Inflammatory macrophage treated with lipopolysaccharide for 1 hour (primary cell): Measurements from ENCODE around the gene ISG20L2.

Source experiments
- DNase-seq, 2 donors: peaks; one replicate each; pipeline ENCODE4 v3.0.0-alpha.2; 2020 to 2022

ISG20L2 gene

GRCh38 chr1:156684227-156684782 is 44.3 kb downstream of the ISG20L2 start:
- DNase-seq, result no peak

GRCh38 chr1:156682166-156682890 is 46.2 kb downstream of the ISG20L2 start:
- DNase-seq, result no peak

GRCh38 chr1:156681196-156681960 is 47.2 kb downstream of the ISG20L2 start:
- no peak for DNase-seq

GRCh38 chr1:156680056-156680455 is 48.5 kb downstream of the ISG20L2 start:
- no peak for DNase-seq

GRCh38 chr1:156677616-156678596 is 50.7 kb downstream of the ISG20L2 start:
- DNase-seq, result peak; percentile 51 to 59

GRCh38 chr1:156676820-156677615 is 51.5 kb downstream of the ISG20L2 start, which contains the start of gene NES:
Gene NES, minus strand, starts transcription at chr1:156677407. Its CDS starts 143 bp downstream, at chr1:156677264.
- DNase-seq, result peak in 1 of 2 donors; percentile 17

- no peak for DNase-seq
Measured at GRCh38 chr1:156676114-156676819, 52.3 kb downstream of the ISG20L2 start.

GRCh38 chr1:156675210-156676113 is 53.1 kb downstream of the ISG20L2 start:
- no peak for DNase-seq

- DNase-seq, result peak in 1 of 2 donors; percentile 67
Measured at GRCh38 chr1:156673387-156674121, 55.0 kb downstream of the ISG20L2 start.
